Germinal center (tissue), 1 donor: ENCODE data around the gene NID1.
"Not testable (repeated sequence)": the region's sequence is repeated elsewhere in the genome, so short reads cannot be mapped to it uniquely, and the experiment has no call there.

Experiments used
- DNase-seq: peaks from one replicate; pipeline ENCODE4 v3.0.0; 2012; ENCODE audit warnings: mixed read lengths, low spot score

Gene NID1

DNA sequence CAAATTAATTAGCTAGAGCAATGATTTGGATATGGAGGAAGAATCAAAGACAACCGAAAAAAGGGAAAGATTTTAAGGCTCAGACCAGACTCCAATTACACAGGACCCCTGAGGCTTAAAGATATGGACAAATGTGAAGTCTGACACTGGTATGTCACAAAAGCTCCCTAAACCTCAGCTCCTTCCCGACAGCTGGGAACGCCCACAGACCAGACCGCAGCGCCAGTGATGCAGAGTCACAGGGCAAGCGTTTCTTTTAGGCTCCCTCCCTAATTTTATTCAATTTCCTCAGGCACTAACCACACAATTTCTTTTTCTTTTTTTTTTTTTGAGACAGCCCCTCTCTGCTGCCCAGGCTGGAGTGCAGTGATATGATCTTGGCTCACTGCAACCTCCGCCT lies 40.2 kb downstream of the NID1 start:
- DNase-seq: no peak

DNA sequence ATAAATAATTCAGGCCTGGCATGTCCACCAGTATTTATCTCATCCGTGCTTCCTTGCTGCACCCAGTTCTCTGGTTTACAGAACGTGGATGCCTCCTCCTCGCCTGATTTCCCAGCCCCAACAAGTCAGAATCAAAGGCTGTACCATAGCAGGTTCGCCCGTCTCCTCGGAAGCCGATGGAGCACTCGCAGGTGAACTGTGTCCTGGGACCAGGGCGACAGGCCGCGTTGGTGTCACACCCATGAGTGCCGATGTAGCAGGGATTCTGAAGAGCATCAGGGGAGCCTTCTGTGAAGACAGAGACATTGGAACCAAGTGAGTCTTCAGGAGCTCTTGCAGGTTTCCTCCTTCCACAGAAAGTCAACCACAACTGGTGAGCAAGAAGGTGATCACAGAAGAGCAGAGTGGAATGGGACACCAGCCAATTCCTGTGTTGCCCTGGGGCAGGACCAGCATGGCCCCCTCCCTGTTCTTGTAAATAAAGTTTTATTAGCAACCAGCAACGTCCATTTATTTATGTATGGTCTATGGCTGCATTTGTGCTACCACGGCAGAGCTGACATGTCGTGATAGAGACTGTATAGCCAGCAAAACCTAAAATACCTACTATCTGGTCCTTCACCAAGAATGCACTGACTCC lies 40.8 kb downstream of the NID1 start:
- DNase-seq: no peak

DNA sequence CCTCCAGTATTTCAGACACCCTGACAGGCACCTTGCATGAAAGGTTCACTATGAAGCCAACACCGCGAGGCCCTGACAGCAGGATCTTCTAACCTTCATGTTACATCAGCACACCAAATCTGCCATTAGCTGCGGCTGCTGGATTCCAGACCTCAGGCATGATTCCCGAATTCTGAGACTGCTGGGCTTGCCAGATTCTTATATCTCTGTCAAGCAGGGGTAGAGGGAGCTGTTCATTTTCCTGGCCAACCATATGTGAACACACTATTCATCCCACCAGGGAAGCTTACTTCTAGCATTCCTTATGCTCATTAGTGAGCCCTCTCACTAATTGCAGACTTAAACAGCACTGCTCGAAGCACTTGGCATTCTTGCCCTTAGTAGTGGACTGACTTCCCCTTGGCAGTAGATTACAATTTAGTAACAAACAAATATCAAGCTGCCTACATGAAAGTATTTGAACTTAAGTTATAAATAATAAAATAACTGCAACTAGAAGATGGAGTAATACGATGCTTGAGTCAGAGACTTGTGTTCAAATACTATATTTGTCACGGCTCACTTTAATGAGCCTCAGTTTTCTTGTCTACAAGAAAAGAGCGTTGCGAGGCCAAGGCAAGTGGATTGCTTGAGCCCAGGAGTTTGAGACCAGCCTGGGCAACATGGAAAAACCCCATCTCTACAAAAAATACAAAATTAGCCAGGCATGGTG lies 43.3 kb downstream of the NID1 start:
- DNase-seq: no peak

DNA sequence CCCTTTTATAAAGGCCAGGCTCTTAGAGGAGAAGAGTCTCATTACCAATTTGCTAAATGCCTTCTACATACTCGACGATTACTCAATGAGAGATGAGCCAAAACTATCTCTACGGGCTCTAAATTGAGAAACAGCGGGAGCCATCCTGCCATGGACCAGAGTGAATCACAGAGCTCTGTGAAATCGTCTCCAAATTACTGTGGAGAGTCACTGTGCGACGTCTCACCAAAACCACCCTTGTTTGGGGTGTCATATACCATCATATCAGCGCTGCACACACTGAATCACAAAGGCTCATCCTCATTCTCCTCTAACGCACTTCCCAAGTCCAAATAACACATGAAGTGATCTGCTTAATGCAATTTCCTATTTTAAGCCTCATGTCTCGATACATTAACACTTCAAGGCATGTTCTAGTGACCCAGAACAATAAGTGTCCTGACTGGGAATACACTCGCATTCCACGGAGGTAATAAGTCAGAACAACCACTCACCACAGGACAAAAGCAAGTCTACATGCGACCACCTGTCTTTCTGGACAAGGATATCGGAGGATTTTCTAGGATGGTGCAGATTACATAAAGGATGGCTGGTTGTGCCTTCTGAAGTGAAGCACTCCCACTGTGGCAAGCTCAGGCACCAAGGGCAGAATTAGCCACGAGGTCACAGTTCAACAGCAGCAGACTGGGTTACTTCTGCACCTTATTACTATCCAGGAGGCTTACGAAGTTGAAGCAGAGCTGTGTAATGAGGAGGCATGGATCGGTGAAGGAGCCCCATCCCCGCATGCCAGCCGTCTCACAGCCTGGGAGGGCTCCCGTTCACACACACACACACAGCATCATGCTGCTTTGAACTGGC lies 44.3 kb downstream of the NID1 start:
- no peak for DNase-seq

DNA sequence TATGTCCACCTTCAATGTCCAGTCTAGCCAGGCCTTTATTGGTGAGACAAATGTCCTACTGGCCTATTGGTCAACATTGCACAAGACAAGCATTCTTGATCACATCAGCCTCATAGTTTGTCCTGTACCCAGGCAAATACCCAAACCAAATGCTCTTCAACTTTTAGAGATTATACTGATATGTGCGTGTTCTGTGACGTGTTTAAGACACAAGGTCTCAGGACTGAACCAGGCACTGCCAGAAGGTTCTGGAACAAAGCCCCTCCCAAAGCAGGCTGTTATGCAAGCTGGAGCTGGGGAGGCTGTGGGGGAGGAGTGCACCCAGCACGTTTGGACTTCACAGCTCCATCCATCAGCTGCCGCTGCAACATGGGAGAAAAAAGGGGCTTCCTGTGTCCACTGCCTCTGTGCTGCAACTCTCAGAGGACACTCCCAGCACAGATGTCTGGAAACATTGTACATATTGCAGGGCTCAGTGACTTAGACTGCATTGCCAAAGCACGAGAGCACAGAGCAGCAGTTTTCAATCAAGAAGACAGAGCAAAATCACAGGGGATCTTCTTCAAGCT lies 45.9 kb downstream of the NID1 start:
- DNase-seq: no peak

DNA sequence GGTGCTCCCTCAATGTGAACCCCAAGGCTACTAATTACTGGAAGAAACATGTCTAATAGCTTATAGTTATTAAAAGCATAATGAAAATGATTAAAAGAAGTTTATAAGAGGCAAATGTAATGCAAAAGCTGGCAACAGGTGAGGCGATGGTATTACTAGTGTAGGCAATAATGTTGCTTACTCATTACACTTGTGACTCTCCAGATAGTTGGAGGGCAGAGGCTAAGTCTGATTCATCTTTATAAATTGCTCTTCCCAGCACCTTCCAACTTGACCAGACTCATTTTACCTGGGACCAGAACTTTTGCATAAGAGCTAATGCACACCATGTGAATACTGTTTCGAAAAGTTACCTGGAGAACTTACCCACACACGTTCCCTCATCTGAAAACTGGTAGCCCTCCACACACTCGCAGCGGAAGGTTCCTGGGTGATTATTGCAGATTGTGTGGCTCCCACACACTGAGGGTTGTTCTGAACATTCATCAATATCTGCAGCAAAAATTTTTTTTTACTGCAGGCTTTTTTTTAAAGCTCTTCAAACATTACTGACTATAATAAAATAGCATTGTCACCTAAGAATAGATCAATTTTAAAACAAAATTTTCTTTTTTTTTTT lies 48.0 kb downstream of the NID1 start:
- no peak for DNase-seq

- DNase-seq: no peak
Measured at GRCh38 chr1:236016083-236016482, 48.8 kb downstream of the NID1 start.

GRCh38 chr1:236015539-236015938 lies 49.4 kb downstream of the NID1 start:
- DNase-seq: no peak

- DNase-seq: no peak
Measured at GRCh38 chr1:236013330-236013729, 51.6 kb downstream of the NID1 start.

GRCh38 chr1:236011641-236012040 lies 53.2 kb downstream of the NID1 start:
- DNase-seq: no peak

DNA sequence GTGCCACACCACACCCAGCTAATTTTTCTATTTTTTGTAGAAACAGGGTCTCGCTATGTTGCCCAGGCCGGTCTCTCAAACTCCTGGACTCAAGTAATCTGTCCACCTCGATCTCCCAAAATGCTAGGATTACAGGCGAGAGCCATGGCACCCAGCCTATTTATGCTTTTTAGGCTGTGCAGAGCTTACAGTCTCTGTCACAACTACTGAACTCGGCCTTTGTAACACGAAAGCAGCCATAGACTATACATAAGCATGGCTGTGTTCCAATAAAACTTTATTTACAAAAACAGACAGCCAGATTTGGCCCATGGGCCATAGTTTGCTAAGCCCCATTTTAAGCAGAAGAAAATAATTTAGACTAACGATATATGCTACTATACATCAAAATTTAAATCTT lies 54.4 kb downstream of the NID1 start:
- no peak for DNase-seq

DNA sequence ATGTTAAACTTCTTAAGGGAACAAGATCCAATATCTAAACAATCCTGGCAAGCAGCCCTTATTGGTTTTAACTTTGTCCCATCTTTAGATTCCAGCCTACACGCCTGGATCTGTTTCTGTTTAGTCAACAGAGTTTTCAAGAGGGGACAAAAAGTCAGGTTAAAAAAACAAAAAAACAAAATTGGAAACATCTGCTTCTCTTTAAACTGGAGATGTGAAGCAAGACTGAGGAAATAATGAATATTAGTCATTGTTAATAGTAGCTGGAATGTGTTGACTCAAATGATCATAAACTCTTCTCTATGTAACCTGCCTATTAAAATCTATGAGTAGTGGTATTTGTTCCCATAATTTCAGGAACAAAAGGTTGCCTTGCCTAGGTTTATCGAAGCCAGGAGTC lies 55.0 kb downstream of the NID1 start:
- no peak for DNase-seq

GRCh38 chr1:236009191-236009590 lies 55.7 kb downstream of the NID1 start:
- no peak for DNase-seq

- no peak for DNase-seq
Measured at GRCh38 chr1:236007781-236008180, 57.1 kb downstream of the NID1 start.

DNA sequence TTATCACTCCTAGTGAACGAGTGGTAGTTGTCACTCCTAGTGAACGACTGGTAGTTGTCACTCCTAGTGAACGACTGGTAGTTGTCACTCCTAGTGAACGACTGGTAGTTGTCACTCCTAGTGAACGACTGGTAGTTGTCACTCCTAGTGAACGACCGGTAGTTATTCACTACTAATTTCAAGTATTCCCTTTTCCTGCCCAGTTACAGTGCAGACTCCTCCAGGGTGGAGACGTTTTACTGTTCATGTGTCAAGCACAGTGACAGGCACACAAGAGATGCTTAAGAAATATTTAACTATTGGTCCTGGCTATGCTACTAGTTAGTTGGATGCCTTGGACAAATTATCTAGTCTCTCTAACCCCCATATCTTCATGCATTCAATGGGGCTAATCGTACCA lies 61.8 kb downstream of the NID1 start:
- not testable (repeated sequence) for DNase-seq

GRCh38 chr1:236002572-236002971 lies 62.3 kb downstream of the NID1 start:
- DNase-seq: no peak

DNA sequence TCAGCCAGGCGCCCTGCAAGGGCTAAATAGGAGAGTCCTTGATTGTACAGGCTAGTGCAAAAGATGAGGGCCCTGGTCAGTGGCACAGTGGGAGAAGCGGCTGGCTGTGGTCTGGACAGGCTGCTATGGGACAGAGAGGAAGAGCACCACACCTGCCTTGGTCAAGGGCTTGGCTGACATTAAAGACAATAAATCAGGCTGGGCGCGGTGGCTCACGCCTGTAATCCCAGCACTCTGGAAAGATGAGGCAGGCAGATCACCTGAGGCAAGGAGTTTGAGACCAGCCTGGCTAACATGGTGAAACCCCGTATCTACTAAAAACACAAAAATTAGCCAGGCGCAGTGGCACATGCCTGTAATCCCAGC lies 62.9 kb downstream of the NID1 start:
- no peak for DNase-seq

DNA sequence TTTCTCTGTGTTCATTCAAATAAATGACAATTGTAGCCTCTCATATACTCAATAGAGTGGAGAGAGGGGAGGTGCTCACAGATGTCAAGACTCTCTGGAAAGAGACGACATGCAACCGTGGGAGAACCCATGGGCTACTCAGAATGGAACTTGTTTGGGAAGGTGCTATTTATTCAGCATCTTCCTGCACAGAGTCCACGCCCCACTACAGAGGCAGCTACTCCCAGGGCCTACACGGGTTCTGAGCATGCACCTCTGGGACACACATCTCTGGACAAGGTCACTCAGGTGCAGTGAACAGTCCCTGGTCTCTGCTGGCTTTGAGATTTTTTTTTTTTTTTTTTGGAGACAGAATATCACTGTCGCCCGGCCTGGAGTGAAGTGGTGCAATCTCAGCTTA lies 64.1 kb downstream of the NID1 start:
- no peak for DNase-seq

DNA sequence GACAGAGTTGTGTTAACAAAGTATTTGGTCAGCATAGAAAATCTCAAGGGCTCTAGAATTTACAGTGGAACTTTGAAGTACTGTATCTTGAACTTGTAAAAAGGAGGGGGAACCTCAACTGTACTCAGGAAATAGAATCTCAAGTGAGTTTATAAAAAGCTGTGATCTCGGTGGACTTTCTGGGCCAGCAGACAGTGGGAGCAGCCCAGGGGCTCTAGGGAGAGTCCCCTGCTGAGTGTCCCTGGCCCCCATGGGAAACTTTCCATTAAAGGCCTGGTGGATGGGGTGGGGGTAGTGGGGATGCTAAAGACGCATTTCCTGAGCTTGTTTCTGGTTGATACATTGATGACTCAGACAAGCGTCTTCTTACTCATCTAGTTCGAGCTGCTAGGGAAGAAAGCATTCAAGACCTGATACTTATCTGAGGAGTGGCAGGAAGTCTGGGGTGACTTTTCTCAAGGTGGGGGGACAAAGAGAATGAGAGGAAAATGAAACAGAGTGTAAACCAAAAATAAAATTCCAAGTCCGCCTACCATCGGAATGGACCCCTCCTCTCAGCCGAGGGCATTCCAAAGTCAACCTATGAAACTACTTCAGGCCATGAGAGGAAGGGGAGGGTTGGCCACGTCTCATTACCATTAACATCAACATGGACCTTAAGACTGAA lies 65.5 kb downstream of the NID1 start:
- no peak for DNase-seq

GRCh38 chr1:235998812-235999211 lies 66.1 kb downstream of the NID1 start:
- DNase-seq: no peak

GRCh38 chr1:235997931-235998330 lies 67.0 kb downstream of the NID1 start:
- DNase-seq: no peak

- DNase-seq: no peak
Measured at GRCh38 chr1:235997049-235997448, 67.8 kb downstream of the NID1 start.
